NCI-H446 (cell line): Measurements from ENCODE around the gene RAD9A.

Experiments
- DNase-seq, 2 experiments: peaks; one replicate each; lab custom pipeline; 2025; lab: John Stamatoyannopoulos, UW

The RAD9A gene

GRCh38 chr11:67357831-67358670 is 33.7 kb upstream of the RAD9A start:
- DNase-seq = no peak

DNA sequence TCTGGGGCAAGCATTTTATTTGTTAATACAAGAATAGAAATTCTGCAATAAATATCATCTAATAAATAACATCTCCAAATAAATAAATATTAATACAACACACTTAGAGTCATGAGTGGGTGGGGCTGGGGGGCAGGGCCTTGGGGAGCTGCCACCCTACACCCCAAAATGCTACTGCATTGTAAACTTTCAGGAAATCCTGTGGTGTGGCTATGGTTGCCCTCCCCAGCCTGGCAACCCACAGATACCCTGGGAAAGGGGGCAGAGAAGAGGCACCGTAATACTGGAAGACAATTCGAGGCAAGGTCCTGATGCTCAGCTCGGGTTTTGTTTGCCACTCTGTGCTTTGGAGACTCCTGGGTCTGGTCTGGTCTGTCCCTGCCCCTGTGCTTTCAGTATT is 27.6 kb upstream of the RAD9A start:
- no peak for DNase-seq

- DNase-seq = no peak
Measured at GRCh38 chr11:67364783-67365722, 26.7 kb upstream of the RAD9A start.

DNA sequence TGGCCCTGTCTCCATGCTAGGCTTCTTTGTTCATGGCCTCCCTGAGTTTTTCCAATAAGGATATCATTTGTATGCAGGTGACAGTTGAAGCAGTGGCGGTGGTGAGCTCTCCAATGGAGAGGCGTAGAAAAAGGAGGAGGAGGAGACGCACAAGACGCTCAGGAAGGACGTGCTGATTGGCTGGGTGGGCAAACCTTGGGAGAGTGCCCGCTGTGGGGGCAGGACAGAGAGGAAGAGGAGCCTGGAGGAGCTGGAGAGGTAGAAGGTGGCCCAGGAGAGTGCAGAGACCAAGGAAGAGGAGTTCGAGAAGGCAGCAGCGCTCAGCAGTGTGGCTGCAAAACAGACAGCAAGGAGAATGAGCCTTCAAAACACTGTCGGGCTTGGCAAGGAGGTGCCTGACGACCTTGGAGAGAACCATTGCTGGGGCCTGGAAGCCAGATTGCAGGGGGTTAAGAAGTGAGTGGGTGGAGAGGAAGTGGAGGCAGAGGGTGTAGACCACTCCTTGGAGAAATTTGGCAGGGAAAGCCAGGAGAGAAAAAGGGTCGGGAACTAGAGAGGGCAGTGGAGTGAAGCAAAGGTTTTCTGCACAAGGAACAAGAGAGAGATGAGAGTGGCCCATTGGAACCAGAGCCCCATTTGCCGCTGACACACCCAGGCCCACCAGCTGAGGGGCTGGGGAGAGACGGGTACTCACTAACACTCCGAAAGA is 25.9 kb upstream of the RAD9A start:
- no peak for DNase-seq

GRCh38 chr11:67366546-67366945 is 25.2 kb upstream of the RAD9A start:
- DNase-seq = peak in 1 of 2 experiments; percentile 17

DNA sequence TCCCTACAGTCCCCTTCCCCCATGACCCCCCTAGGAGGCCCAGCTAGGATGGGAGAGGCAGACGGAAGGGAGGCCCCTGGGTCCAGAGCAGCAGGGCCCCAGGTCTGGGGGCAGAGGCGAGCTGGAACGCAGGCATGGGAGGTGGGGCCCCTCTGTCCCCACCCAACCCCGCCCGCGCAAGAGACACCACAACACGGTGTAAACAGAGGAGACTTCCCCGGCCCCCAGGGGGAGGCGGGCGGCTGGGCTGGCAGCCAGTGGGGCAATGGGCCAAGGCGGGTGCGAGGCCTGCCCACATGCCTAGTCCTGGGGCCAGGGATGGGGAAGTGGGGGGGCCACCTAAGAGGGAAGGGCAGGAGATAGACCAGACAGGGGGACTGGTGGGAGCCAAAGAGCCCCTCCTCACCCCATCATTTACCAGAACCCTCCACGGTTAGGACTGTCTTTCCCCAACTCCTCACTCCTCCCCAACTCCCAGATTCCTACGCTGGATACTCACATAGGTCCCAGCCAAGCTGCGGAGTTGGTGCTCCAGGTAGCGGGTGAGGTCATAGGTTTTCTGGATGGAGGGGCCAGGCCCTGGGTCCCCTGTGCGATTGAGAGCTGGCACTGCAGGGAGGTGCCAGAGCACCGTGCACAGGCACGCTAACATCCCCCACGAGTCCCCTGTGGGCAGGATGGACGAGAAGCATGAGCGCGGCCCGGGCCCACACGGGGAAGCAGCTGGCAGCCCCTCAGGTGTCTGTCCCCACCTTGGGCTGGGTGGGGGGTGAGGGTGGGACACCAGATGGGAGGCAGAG is 24.6 kb upstream of the RAD9A start:
- DNase-seq = peak in 1 of 2 experiments; percentile 54

- DNase-seq = peak in 1 of 2 experiments; percentile 47
Measured at GRCh38 chr11:67367761-67368227, 24.0 kb upstream of the RAD9A start.

DNA sequence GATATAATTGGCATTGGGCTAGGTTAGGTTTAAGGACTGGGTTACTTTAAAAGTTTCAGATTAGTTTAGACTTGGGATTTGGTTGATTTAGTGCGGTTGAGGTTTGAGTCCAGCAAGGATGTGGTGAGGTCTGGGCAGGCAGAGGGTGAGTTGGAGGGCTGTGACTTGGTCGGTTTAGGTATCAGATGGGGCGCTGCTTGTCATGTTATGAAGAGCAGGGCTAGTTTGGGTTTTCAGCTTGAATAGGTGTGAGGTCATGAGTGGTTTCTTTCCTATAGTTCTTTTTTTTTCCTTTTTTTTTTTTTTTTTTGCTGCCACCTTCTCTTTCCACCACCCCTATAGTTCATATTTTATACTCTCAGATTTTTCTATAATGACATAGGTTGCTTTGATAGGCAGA is 23.2 kb upstream of the RAD9A start:
- DNase-seq = no peak

DNA sequence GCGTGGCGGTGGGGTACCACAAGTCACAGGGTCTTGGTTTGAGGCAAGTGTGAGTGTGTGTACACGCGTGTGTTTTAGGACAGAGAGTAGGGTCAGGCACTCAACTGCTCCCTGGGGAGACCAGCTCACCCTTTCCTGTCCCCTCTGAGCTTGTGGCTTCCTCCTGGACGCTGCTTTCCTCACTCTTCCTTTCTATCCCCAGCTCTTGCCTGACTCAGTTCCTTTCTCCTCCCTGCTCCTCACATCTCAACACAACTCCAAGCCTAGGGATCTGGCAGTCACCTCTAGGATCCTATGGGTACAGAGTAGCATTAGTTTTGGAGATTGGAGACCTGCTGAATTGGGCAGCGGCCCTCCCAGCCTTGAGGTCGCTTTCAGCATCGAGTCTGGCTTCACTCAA is 22.5 kb upstream of the RAD9A start:
- DNase-seq = no peak

GRCh38 chr11:67369801-67370284 is 21.9 kb upstream of the RAD9A start:
- no peak for DNase-seq

DNA sequence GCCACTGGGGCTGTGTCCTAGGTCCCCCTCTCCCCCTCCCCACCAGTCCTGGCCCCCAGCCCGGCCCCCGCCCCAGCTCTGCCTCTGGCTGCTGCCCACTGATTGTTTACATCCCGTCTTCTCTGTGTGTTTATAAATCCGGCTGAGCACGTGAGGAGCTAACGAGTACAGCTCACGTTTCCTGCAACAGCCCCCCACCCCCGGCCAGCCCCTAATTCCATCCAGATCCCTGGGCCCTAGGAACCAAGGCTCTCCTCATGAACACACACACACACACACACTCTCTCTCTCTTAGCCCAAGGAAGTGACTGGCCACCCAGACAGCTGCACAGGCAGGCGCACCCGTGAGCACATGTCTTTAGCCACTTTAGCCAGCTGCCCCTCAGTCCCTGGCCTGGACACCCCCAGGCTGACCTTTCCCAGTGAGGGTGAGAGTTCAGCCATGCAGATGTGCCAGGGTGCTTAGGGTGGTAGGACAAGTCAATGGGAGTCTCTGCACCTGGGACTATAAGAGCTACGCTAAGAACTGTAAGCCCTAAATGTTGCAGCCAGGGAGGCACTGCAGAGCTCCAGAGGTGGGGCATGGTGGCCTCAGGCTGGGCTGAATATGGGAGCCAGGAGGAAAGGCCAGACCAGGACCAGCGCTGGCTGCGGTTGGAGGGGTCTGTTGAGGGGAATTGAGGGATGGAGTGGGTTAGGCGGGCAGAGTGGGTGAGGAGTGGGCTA is 21.3 kb upstream of the RAD9A start:
- DNase-seq = no peak

GRCh38 chr11:67371189-67371910 is 20.4 kb upstream of the RAD9A start:
- DNase-seq = no peak

GRCh38 chr11:67371911-67372320 is 19.9 kb upstream of the RAD9A start:
- DNase-seq = no peak

DNA sequence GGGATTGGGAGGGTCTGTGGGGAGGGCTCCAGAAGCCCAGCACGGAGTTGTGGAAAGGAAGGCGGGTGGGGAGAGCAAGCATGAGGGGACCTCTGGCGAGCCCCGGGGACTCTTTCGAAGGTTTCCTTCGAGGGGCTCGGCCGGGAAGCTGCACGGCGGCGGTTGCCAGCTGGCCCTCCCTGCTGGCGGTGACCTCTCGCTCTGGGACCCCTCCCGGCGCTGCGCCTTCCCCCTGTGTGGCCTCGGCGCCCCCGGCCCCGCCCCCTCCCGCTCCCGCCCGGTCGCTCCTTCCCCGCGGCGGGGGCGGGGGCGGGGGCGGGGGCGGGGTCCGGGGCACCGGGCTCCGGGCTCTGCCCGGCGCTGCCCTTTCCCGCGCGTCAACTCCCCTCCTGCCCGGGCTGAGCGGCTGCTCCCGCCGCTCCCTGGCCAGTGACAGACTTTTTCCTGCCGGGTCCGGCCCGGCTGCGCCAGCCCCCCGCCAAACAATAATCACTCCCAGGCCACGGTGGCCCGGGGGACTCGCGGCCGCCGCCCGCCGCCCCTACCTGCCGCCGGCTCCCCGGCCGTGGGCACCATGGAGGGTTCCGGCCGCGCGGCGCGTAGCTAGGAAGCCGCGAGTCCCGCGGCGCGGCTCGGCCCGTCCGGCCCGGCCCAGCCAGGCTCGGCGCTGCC is 19.3 kb upstream of the RAD9A start:
- DNase-seq = no peak

GRCh38 chr11:67372993-67373647 is 18.7 kb upstream of the RAD9A start, which contains the start of gene CLCF1:
Gene CLCF1, minus strand, starts transcription at chr11:67373598. Its CDS starts 59 bp downstream, at chr11:67373539.
- DNase-seq = no peak

DNA sequence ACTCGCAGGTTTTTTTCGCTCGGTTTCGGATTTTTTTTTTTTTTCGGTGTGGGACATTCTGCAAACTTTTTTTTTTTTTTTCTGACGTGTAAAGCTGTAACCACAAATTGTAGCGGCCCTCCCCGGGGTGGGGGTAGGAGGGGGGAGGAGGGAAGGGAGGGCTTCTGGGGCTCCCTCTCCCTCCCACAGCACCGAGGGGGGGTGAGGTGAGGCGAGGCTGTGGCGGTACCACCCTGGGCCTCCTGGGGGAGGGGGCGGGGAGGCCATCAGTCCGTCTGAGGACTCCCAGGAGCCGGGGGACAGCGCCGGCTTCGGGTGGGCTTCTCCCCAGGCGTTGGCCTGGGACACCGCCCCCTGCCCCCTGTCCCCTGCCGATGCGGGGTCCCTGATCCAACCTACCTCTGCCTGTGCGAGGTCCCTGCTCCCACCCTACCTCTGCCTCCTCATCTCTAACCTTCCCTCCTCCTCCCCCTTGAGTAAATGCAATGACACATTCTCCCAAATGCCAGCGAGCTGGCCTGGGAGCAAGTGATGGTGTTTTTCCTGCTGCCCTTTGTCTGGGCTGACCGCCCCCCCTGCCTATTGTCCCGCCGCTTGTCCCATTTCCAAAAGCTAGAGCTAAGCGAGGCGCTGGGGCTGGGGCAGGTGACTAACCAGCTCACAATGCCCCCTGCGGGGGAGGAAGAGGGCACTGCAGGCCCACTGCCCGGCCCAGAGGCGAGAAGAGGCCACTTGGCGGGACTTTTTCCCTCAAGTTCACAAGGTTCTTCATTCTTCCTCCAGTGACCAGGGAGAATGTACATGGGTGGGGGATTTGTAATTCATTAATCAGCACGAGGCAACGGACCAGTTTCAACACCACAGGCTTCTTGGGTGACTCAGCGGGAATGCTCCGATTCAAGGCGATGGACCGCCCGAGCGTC is 17.9 kb upstream of the RAD9A start:
- DNase-seq = no peak

DNA sequence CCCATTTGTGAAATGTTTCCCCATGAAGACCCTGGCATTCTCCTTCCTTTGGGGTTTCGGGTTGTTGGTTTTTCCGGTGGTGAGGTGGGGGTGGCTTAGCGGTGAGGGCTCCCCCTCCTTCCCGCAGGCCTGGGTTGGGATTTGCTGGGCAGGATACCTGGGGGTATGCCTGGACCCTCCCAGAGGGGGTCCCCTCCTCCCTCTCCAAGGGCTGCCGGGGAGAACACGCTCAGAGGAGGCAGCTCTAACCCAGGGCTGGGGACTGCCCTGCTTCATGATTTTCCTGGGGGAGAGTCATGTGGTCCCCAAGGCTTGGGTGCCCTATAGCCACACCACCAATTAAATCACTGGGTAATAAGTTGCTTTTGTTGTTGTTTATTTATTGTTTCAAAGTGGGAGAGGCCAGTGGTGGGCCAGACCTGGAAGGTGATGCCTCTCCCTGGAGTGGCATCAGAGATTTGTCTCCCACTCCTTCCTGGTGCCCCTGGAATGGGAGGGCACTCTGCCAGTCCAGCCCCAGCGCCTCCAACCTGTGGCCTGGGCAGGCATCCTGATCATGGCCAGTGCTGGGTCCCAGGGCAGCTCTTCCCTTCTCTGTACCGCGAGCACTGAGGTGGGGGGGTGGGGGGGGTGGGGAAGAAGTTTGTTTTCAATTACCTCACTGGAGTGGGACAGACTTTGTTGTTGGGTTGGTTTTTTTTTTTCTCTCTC is 17.1 kb upstream of the RAD9A start:
- DNase-seq = no peak
